ENCODE measurements around the gene SLC4A1.
"Not testable (repeated sequence)": the region's sequence is repeated elsewhere in the genome, so short reads cannot be mapped to it uniquely, and the experiment has no call there.

Gene SLC4A1

DNA sequence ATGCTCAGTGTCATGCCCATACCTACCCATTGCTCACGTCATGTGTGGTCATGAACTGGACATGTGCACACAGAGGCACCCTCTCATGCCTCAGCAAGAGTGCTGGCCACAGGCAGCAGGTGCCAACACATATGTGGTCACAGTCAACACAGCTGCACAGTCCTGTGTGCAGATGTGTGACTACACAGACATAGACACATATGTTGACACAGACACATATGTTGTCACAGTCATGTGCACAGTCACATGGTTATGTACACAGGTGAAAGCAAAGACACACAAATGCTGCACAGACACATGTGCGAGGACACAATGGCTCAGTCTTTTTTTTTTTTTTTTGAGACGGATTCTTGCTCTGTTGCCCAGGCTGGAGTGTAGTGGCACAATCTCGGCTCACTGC lies 11.3 kb downstream of the SLC4A1 start:
- no peak for DNase-seq (ENCODE audit: low read depth)

GRCh38 chr17:44255915-44256314 lies 12.0 kb downstream of the SLC4A1 start:
- no peak for DNase-seq (ENCODE audit: low read depth)

- no peak for DNase-seq (ENCODE audit: low read depth)
These were observed 13.4 kb downstream of the SLC4A1 start for GRCh38 chr17:44254361-44255095.

DNA sequence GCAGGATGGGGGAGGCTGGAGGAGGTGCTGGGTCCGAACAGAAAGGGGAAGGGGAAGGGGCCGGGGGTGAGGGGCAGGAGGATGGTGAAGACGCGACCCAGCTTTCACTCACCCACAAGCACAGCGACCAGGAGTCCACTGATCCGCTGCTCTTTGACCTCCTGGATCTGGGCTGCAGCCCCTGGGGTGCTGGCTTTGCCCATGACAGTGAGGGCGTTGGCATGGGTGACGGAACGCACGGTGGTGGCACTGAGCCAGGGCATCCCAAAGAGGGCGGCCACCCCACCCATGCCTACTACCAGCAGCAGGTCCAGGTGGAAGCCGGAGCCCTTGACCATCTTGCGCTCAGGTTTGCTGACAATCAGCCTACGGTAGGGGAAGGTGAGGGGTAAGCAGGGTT lies 14.9 kb downstream of the SLC4A1 start:
- DNase-seq (ENCODE audit: low read depth), result no peak

GRCh38 chr17:44251062-44251461 lies 16.9 kb downstream of the SLC4A1 start:
- DNase-seq (ENCODE audit: low read depth), result no peak

GRCh38 chr17:44249501-44250246 lies 18.3 kb downstream of the SLC4A1 start:
- no peak for DNase-seq (ENCODE audit: low read depth)

DNA sequence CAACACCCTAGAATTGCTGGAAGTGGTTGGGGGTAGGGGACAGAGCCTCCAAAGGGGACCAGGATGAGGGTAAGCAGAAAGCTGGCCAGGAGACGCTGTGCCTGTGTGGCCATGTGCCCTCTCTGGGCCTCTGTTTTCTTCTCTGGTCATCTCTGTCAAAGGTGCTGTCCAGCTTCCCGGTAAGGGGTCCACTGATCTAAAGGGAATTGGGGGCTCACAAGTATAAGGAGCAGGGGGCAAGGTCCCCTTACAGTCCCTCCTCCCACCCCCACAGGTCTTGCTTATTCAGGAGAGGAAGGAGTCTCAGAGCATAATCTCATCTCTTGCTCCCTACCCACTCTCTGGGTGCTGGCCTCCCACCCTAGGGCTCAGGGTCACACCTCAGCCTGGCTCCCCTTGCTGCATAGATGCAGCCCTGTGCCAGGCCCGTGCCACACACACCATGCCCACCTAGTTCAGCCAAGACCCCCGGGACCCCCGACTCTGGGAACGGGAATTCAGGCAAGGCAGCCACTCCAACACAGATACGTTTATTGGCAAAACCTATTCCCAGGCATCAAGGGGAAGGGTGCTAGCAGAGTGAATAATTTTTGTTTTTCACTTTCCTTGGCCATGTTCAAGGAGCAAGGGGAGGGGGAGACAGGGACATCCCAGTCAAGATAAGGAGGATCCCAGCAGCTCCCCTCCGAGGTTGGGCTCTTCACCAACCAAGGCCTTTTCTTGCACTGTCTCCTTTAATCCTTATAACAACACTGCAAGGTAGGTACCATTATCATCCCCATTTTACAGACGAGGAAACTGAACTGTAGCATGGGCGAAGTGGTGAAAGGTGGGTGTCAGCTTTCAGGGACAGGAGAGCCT lies 19.8 kb downstream of the SLC4A1 start:
- DNase-seq (ENCODE audit: low read depth), result no peak

DNA sequence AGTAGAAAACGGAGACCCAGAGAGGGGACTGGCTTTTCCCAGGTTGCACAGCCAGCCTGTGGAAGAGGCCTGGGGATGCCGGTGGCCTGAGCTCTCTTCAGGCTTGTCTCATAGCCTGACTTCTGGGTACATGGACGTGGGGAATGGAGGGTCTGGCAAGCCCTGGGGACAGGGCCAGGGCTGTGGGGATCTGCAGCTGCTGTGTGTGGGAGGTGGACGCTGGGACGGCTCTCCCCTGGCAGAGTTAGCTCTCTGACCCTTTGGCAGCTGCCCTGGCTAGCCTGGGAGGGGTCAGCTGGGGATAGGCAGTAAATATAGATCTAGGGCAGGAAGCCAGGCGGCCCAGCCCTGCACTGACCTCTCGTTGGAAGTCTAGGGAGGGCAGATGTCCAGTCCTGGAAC lies 20.5 kb downstream of the SLC4A1 start:
- no peak for DNase-seq (ENCODE audit: low read depth)

GRCh38 chr17:44241106-44241624 lies 26.8 kb downstream of the SLC4A1 start:
- DNase-seq (ENCODE audit: low read depth), result no peak

GRCh38 chr17:44237886-44238285 lies 30.0 kb downstream of the SLC4A1 start:
- DNase-seq (ENCODE audit: low read depth), result not testable (repeated sequence)

DNA sequence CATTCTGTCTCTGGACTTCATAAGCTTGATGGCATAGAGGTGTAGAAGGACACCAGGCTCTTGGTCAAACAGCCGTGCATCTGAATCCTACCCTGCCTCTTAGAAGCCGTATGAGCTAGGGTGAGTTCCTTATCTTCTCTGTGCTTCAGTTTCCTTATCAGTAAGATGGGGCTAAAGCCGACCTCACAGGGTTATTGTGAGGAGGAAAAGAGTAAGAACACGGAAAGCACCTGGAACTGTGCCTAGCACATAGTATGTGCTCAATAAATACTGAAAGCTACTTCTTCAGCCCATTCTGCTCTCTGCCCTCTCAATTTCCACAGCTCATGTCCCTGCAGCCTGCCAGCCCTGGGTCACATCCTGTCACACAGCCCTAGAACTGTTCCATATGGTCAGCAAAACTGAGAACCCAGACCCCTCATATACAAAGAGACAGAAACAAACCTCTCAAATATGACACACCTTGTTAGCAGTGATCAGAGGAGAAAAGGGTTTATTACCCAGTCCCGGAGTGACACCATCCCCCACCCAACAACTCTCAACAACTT lies 31.4 kb downstream of the SLC4A1 start:
- DNase-seq (ENCODE audit: low read depth), result no peak

DNA sequence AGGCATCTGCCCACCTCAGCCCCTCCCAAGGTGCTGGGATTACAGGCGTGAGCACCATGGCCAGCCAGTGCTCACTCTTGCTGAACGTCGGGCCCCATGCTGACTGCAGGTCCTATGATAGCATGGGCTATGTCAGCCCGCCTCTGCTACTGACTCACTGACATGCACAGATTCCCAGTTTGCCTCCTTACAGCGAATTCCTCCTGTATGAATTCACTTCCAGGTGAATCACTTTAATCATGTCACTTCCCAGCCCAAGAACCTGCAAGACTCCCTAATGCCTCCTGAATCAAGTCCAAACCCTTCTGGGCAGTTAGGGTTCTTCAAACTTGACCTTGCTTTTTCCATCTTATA lies 32.4 kb downstream of the SLC4A1 start:
- no peak for DNase-seq (ENCODE audit: low read depth)

- no peak for DNase-seq (ENCODE audit: low read depth)
These were observed 34.4 kb downstream of the SLC4A1 start for GRCh38 chr17:44233582-44233981.

DNA sequence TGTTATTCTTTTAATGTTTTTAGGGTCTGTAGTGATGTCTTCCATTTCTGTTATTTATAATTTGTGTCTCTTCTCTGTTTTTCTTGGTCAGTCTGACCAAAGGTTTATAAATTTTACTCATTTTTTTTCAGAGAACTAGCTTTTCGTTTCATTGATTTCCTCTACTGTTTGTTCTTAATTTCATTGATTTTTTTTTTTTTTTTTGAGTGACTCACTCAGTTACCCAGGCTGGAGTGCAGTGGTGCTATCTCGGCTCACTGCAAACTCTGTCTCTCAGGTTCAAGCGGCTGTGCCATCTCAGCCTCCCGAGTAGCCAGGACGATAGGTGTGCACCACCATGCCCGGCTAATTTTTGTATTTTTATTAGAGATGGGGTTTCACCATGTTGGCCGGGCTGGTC lies 35.9 kb downstream of the SLC4A1 start:
- no peak for DNase-seq (ENCODE audit: low read depth)

DNA sequence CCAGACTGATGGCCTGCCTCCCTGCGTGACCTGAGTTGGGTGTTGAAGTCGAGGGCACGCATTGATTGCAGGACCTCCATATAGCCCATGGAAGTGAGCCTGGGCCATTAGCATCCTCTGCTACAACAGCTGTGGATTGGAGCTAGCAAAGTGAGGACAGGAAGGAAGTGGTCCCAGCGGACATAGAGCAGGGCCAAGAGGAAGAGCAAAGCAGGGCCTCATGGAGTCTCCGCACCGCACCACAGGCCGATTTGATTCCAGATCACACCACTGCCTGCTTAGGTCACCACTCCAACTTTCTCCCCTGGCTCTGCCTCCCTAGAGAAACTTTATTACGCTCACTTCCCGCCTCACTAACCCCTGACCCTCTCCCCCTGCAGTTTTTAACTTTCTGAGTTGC lies 37.8 kb downstream of the SLC4A1 start:
- no peak for DNase-seq (ENCODE audit: low read depth)

GRCh38 chr17:44229090-44229489 lies 38.8 kb downstream of the SLC4A1 start:
- no peak for DNase-seq (ENCODE audit: low read depth)

DNA sequence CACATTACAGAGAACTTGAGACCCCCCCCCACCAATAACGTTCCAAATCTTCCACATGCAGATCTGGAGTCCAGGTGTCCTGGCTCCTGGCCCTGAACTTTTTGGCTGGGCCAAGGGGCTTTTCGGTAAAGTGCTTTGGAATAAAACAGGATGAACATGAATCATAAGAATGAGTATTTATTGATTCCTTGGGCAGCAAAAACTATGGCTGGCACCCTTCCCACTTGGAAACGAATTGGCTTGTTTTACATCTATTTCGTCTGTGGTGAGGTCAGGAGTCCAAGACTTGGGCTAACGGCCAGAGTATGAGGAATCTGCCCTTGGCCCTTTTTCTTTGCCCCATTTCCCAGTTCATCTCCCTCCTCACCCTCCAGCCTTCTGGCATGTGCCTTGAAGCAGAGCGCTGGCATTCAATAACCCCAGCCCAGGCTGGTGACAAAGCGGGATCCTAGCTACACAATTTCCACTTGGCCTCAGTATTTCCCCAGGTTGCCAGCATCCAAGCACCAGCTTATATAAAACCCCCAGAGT lies 44.3 kb downstream of the SLC4A1 start:
- no peak for DNase-seq (ENCODE audit: low read depth)

GRCh38 chr17:44222112-44222869 lies 45.6 kb downstream of the SLC4A1 start:
- DNase-seq (ENCODE audit: low read depth), result no peak

DNA sequence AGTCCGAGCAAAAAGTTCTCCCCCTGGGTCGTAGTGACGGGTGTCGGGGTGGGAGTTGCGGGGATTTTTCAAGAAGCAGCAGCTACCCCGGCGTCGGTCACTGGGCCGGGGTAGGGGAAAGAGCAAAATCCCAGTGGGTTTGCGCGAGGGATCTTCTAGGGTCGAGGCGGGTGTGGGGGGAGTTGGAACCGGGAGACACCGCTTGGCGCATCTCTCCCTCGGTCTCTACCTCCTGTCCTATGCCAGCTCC lies 46.1 kb downstream of the SLC4A1 start:
- DNase-seq (ENCODE audit: low read depth), result no peak

DNA sequence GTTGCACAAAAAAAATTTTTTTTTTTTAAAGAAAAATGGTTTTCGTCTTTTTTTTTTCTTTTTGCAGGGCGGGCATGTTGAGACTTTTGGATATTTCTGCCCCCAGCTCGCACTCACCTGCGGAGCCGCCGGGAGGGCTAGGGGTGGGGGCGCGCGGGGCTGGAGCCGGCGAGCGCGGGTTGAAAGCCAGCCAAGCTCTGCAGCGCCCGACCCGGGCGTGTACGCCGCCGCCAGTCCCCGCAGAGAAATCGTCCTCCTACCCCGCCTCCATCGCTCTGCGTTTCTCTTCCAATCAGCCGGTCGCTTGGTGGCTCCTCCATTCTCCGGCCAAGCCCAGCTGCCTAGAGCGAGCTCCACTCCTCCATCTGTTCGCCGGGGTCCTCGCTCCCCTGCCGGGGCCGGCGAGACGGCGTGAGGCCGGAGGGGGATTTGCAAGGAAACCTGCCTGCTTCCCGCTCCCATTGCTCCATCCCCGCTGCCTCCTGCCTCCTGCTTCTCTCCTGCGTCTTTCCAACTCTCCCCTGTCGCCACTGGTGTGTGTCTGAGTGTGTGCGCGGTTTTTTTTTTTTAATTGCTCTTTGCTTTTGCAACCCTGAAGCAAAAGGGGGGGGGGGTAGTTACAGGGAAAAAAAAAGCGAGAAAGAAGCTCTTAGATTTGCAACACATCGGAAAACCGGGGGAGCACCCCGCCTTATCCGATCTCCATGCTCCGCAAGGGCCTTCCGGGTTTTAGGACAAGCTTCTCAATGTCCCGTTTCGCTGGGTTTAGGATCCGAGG lies 46.7 kb downstream of the SLC4A1 start:
- no peak for DNase-seq (ENCODE audit: low read depth)
